GM18868 (cell line): Measurements from ENCODE around the gene PNISR.
"Not testable (repeated sequence)": the region's sequence is repeated elsewhere in the genome, so short reads cannot be mapped to it uniquely, and the experiment has no call there.

Experiments used
- ATAC-seq: cut with Tn5 transposase; IDR thresholded peaks from one replicate; pipeline ENCODE4 v1.9.1; 2021; ENCODE audit warnings: mild to moderate bottlenecking, moderate library complexity; ENCODE audit not compliant: unreplicated experiment

Gene PNISR, protein sequence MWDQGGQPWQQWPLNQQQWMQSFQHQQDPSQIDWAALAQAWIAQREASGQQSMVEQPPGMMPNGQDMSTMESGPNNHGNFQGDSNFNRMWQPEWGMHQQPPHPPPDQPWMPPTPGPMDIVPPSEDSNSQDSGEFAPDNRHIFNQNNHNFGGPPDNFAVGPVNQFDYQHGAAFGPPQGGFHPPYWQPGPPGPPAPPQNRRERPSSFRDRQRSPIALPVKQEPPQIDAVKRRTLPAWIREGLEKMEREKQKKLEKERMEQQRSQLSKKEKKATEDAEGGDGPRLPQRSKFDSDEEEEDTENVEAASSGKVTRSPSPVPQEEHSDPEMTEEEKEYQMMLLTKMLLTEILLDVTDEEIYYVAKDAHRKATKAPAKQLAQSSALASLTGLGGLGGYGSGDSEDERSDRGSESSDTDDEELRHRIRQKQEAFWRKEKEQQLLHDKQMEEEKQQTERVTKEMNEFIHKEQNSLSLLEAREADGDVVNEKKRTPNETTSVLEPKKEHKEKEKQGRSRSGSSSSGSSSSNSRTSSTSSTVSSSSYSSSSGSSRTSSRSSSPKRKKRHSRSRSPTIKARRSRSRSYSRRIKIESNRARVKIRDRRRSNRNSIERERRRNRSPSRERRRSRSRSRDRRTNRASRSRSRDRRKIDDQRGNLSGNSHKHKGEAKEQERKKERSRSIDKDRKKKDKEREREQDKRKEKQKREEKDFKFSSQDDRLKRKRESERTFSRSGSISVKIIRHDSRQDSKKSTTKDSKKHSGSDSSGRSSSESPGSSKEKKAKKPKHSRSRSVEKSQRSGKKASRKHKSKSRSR

DNA sequence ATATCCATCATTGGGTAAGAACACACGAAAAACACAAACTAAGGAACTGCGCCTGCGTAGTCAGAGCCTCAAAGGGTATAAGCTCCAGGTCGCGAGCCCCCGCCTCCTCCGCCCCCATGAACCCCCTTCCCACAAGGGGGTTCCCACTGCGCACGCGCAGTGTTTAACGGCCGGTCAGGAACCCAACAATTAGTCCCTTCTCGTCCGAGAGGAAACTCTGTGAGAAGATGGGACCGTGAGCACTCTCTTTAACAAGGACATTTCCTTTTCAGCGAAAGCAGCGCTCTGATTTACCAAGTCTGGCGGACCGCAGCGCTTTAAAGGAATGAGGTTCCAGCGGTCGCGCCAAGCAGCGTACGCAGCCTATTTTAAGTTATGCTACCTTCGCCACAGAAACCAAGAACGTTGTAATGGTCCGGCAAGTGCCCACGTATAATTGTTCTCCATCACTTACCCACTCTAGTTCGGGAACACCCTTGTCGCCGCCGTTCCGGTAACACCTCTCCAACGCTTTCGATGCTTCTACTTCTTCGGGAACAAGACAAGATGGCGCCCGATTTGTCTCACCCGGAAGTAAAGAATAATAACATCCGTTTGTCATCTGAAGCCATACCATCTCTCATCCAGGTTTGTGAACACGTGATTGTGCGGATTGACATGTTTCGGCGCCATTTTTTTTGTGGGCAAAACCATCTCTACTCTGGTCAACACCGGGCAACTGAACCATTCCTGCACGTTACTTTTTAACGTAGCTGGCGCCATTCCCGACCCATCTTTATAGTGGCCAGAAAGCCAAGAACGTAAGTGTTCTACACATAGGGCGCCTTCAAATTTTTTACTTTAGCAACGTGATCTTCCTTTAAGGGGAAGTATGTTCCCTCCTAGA, at the start of gene PNISR:
TSS of gene PNISR (minus strand) at position 548 of the 886 bp plus-strand sequence. CDS start 10,649 bp downstream, outside the sequence.
- peak; percentile 88 for ATAC-seq

DNA sequence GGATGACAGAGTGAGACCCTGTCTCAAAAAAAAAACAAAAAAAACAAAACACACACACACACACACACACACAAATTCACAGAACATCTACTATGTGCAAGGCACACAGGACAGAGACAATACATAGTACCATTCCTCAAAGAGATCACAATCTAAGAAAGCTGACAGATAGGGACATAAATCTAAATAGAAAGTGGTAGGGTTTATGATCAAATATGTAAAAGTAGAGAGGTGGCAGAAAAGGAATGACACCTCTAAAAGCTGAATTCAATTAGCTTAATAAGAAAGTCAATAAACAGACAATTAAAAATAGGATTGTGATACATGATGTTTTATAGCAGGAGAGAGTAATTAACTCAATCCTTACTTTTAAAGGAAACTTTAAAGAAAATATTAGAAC, 48.6 kb upstream of the PNISR start:
- no peak for ATAC-seq

DNA sequence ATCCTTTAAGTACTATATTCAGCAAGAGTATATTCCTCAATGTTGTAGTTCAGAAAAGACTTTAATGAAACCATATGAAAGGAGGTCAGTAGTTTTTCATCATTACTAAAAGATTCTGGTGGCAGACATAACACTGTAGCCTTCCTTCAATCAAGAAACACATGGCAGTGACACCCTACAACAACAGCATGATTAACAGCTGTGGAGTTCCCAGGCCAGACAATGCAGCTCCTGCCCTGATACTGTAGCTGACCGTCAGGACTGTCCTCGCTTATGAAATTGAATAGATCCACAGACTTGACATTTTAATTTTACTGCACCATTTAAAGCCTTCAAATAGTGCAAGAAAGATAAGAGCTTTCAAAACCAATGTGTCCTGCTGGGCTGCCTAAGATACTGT, 46.5 kb upstream of the PNISR start:
- ATAC-seq = no peak

DNA sequence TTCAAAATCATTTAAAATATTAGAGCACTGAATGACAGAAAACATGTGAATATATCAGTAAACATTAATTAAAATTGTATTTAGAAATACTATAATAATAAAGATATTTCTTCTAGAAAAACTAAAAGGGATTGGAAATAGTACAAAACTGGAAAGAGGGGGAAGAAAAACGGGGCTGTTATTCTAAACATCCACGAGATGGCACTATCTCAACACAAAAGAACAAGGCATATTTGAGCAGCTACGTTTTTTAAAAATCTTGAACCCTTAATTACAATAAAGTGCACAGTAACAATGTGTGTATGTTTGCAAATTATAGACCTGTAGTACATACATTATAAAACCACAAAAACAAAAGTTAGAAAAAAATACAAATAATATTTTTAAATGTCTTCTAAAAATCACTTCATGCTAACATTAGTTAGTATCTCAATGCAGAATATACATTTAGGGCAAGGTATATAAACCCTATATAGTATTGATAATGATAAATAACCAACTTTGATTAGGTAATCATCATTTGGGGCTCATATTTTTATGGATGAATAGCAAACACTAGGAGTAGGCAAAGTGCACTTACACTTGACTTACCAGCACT, 42.5 kb upstream of the PNISR start:
- ATAC-seq = peak; percentile 74

DNA sequence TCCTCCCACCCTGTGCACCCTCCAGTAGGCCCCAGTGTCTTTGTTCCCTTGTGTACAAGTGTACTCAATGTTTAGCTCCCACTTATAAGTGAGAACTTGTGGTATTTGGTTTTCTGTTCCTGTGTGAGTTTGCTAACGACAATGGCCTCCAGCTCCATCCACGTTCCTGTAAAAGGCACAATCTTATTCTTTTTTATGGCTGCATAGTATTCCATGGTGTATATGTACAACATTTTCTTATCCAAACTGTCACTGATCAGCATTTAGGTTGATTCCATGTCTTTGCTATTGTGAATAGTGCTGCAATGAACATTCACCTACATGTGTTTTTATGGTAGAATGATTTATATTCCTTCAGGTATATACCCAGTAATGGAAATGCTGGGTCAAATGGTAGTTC, 34.0 kb upstream of the PNISR start:
- not testable (repeated sequence) for ATAC-seq

DNA sequence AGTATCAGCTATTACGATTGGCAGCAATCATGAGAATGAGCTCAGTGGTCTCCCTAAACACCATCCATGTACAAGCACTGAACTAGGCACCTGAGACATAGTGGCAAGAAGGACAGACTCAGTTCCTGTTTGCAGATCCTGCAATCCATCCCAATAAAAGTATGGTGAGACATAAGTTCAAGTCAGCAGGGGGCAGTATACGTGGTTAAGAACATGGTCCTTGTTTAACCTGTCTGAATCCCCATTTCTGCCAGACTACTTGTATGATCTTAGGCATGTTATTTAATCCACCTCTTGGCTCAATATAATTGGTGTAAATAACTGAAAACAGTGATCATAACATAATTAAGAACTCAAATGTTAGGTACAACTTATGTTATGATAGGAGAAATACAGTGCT, 33.2 kb upstream of the PNISR start:
- peak; percentile 46 for ATAC-seq

DNA sequence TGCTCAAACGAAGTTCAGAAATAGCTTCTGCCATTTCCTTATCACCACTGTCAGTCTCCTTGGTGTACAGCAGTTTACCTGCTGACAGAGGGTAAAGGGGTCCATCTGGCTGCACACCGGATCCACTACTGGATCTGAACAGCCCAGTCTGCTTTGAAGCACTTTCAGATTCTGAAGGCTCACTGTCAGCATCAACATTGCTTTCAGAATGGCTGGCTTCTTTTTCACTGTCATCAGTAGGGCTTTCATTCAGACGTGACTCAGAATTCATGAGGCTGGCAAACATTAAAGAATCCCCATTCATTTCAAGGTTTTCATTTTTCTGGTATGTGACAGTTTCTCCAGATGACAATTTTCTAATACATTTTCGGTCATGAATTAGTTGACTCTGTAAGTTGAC, 21.0 kb upstream of the PNISR start:
- no peak for ATAC-seq

DNA sequence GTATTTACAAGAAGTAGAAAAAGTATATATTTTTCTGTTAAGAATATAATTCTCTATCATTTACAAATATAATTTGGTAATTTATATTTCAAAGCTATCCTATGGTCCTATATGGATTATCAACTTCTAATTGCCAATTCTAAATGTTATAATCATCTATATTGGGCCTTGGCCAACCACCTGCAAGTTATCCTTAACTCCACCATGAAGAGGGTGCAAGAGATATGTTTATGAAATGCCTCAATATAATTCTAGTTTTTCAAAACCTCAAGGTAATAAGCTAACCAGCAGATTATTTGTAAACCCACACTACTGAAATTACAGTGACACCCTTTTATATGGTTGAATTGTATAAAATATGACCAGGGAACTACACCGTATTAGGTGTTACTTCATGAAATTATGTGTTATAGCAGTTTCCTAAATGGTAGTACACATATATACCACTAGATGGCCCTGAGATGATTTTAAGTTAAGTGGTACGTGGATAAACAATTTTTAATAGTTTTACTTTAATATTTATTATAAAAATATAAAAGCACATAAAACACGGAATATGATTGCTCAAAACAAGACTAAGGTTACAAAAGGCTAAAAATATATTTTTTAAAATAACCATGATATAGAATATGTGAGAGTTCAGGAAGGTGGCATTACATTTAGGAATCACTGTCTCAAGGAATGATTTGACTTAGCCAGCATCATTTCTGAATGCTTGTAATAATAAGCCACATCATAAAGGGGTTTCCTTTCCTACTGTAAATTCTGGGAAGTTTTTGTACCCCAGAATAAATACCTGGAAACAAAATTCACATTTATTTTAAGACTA, 9.8 kb upstream of the PNISR start:
- peak; percentile 94 for ATAC-seq

DNA sequence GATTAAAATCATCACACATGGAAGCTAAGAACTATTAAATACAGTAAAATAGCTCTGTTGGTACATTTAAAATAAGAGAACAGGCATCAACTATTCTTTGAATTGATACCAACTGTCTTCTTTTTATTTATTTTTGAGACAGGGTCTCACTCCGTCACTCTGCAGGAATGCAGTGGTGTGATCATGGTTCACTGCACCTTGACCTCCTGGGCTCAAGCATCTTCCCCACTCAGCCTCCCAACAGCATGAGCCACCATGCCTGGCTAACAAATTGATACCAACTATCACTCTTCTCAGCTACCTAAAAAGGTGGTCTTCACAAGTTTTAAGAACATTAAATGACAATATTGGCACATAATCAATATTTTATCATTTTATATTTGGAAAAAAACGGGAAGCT, 7.8 kb upstream of the PNISR start:
- no peak for ATAC-seq

DNA sequence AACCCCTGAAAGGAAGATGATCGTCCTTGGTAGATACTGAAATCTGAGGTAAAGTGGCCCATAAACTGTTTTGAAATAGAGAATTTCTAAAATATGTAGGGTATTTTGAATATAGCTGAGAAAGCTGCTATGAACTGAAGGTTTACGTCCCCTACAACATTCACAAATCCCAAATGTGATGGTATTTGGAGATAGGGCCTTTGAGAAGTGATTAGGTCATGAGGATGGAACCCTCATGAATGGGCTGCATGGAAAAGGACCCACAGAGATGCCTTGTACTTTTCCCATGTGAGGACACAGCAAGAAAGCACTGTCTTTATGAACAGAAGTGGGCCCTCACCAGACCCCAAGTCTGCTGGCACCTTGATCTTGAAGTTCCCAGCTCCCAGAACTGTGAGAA, 6.8 kb upstream of the PNISR start:
- no peak for ATAC-seq

DNA sequence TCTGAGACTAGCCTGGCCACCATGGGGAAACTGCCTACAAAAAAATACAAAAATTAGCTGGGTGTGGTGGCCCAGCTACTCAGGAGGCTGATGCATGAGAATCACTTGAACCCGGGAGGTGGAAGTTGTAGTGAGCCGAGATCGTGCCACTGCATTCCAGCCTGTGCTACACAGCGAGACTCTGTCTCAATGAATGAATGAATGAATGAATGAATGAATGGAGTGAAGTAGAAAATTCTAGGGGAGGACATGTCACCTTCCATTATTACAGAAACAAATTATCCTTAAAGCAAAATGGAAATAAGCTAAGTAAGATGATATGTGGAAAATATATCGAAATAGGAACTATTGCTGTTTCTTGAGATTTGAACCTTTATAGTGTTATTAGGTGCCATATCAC, 2.9 kb upstream of the PNISR start:
- no peak for ATAC-seq

DNA sequence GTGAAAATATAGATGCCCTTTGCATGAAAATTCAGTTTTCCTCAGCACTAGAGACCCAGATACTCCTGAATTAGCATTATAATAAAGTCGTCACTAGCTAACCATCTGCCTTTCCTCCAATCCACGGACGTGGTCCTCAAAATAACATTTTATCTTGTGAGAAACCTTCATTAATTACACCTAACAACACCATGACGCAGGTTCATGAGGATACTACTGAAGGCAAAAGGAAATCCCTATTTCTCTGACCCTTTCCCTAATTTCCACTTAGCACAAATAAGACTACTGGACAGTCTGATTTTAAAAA, 1.3 kb upstream of the PNISR start:
- no peak for ATAC-seq

DNA sequence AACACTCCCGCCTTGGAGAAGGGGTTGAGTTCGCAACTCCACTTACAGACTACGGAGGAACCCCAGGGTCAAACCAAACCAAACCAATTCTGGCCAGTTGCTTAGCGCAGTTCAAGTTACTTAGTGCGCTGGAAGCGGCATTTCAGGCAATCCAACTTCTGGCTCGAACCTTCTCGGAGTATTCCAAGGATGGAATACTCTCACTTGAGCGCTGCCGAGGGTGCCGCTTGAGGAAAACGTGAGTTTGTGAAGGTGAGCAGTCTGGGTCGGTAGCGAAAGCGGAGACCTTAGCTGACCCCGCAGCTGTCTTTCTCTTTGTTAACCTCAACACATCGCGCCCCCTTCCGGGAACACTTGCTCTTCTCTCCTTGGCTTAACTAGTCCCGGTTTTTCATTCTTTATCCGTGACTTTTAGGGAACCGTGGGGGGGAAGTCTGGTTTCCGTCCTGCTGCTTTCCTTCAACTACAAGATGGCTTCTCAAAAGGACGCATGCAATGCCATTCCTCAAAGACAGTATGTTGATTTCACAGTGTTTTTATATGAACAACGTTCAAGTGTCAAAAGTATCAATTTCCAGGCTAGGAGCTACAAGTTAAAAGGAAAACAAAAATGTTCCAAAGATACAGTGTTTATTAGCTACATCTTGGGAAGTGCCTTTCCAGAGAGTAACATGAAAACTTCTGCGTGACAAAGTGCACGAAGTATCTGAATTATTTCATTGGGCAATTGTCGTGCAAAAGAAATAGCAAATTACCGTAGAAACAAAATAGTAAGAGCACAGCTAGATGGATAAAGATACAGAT, 741 bp upstream of the PNISR start:
- peak; percentile 43 for ATAC-seq

DNA sequence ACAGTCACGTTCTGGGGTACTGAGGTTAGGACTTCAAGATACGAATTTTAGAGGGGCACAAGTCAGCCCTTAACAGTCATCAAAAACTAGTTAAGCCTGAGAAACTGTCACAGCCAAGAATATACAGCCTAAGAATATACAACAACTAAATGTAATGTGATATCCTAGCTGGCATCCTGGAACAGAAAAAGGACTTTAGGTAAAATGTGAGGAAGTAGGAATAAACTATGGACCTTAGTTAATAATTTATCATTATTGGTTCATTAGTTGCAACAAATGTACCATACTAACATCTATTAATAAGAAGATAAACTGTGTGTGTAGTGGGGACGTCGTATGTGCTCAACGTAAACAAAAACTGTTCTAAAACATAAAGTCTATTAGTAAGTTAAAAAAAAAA, 1.1 kb downstream of the PNISR start:
- ATAC-seq = no peak

DNA sequence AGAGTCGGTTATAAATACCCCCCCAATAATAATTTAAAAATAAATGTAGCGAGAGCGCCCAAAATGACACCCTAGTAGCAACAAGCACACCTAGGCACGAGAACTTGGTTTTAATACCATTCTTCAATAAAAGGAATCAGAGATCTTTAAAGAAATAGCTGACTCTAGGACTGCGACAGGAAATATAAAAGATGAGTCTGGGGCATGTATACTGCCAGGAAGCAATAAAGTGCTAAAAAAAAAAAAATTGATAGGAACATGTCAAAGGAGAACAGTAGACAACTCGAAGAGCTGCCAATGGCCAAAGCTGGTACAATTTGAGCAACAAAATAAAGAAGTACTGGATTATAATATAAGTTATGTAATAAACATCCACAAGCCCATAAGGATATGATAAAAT, 2.2 kb downstream of the PNISR start:
- ATAC-seq = no peak

DNA sequence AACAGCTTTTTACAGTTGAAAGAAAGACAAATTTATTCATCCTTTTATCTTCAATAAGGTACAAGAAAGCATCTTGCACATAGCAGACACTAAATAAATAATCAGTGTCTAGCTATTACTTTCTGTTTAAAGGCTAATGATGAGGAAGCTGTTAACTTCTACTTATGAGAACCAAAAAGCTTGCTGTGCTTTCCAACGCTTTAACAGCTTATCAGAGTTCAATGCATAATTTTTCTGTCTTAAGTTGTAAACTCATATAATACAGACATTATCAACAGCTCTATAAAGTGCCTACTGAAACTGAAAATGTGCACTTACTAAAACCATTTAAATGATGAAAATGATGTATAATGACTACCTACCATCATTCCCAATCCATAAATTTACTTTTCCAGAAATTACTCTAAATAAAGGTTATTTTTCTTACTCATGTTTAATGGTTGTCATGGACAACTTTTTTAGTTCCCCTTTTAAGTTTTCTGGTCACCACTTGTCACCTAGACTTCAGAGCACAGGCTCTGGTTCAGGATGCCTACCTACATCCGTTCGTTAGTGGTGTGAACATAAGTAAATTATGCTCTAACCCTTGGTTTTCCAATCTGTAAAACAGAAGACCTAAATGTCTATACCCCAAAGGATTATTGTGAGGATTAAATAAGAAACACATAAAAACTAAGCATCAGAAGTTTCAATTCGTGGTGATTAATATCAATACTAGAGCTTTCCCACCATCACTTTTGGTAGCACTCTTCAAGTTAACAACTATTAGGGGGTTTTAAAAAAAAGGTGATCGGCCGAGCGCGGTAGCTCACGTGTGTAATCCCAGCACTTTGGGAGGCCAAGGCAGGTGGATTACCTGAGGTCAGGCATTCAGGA, 8.0 kb downstream of the PNISR start:
- ATAC-seq = peak; percentile 90

DNA sequence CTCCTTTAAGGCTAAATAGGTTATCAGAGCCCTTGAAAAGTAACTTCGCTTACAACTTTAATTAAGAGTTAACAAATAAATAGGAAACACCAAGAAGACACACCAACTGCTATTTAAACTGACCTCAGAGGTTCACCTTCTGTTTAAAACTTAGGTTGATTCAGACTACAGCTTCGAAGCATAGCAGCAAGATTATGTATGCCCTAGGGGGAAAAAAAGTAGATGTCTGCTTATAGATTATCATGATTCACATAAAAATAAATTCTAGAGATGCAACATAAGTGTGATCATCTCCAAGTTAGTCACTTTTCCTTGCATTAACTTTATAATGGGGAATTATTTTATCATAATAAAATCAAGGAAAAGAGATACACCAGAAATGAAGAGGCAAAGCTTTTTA, 8.9 kb downstream of the PNISR start:
- no peak for ATAC-seq

DNA sequence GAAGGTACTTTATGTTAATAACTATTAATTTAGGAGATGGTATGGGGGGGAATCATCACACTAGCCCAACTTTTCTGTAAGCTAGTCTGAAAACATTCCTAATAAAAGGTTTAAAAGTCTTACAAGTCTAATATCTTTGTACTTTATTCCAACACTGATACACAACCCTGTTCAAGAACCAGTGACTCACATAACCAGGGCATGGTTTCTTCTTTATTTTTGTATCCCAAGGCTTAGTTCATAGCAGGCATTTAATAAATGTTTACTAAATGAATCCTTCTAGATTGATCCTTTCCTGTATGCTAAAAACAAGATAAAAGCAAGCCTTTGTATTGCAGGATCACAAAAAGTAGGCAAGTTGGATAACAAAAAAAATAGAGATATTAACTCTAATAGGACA, 9.7 kb downstream of the PNISR start:
- no peak for ATAC-seq
